Cardiac atrium fibroblast (primary cell): Measurements from ENCODE around the gene CYTH2. TPM values are rescaled to one million over a fixed set of nuclear protein-coding genes. Genes with fewer than 3 reads are reported as not detected.

Experiments
- total RNA-seq: library from RNA; depleted of rRNA; stranded (reverse); fragments of >200 nt; gene quantifications from 2 replicates; pipeline ENCODE4 v1.2.3, GENCODE V29; 2015

The CYTH2 gene
- 30.6 and 35.6 TPM in 2 replicates for total RNA-seq

GRCh38 chr19:48469289-48469881 is at the start of gene CYTH2:
TSS of gene CYTH2 (plus strand) at chr19:48469369. CDS start at chr19:48469508, 139 bp downstream.

GRCh38 chr19:48445606-48446481 is 23.3 kb upstream of the CYTH2 start, which contains the start of gene GRWD1:
TSS of gene GRWD1 (plus strand) at chr19:48445983. CDS start at chr19:48446006, 23 bp downstream.

GRCh38 chr19:48455171-48455907 is 13.8 kb upstream of the CYTH2 start, which contains the start of gene KCNJ14:
TSS of gene KCNJ14 (plus strand) at chr19:48455574. CDS start at chr19:48461725, 6,151 bp downstream.

GRCh38 chr19:48511800-48512503 is 42.8 kb downstream of the CYTH2 start, which contains the start of gene LMTK3:
TSS of gene LMTK3 (minus strand) at chr19:48511835. CDS start at chr19:48511576, 259 bp downstream.

Other genes starting within 250 kb of the CYTH2 start
- 12.3 and 19.5 TPM in 2 replicates for gene CARD8, start 213.5 kb upstream of the CYTH2 start, total RNA-seq
- 3.9 TPM in 1 of 2 replicates, not detected in the other for gene ZNF114, start 199.3 kb upstream of the CYTH2 start, total RNA-seq
- gene EMP3, start 143.8 kb upstream of the CYTH2 start, total RNA-seq = 163 and 198 TPM in 2 replicates
- gene TMEM143, start 105.4 kb upstream of the CYTH2 start, total RNA-seq = 5.5 and 5.8 TPM in 2 replicates
- not detected in 2 replicates for gene SYNGR4, start 105.0 kb upstream of the CYTH2 start, total RNA-seq
- gene KDELR1, start 77.8 kb upstream of the CYTH2 start, total RNA-seq = 219 and 256 TPM in 2 replicates
- 1.1 and 1.3 TPM in 2 replicates for gene GRIN2D, start 75.7 kb upstream of the CYTH2 start, total RNA-seq
- gene GRWD1, start 23.4 kb upstream of the CYTH2 start, total RNA-seq = 41.5 and 42.6 TPM in 2 replicates
- gene KCNJ14, start 13.8 kb upstream of the CYTH2 start, total RNA-seq = 0.36 and 0.49 TPM in 2 replicates
- gene LMTK3, start 42.5 kb downstream of the CYTH2 start, total RNA-seq = 0.49 TPM in 1 of 2 replicates, not detected in the other
- gene SULT2B1, start 82.8 kb downstream of the CYTH2 start, total RNA-seq = not detected in 2 replicates
- gene SPACA4, start 137.4 kb downstream of the CYTH2 start, total RNA-seq = not detected in 2 replicates
- gene FAM83E, start 145.7 kb downstream of the CYTH2 start, total RNA-seq = 0.32 TPM in 1 of 2 replicates, not detected in the other
- 2,406 and 2,632 TPM in 2 replicates for gene RPL18, start 149.8 kb downstream of the CYTH2 start, total RNA-seq
- gene SPHK2, start 150.1 kb downstream of the CYTH2 start, total RNA-seq = 8.3 and 13.4 TPM in 2 replicates
- gene DBP, start 168.0 kb downstream of the CYTH2 start, total RNA-seq = 1.3 and 3.6 TPM in 2 replicates
- gene CA11, start 176.8 kb downstream of the CYTH2 start, total RNA-seq = 1.1 and 3.2 TPM in 2 replicates
- not detected in 2 replicates for gene NTN5, start 203.6 kb downstream of the CYTH2 start, total RNA-seq
- gene FUT2, start 226.6 kb downstream of the CYTH2 start, total RNA-seq = not detected in 2 replicates